Body of pancreas (tissue), 4 donors: ENCODE data around the gene SVIL.

Experiments
- POLR2A ChIP-seq, 3 donors: fragments of 450-650 bp; IDR thresholded peaks; one replicate each; pipeline ENCODE4 v1.6.1; 2016; ENCODE audit warnings: antibody characterized with exemption in 3 of 3, mild to moderate bottlenecking in 2 of 3
- TF ChIP-seq, protein P1 (sequence below), 7 experiments: fragments of 450-650 bp in 4 of 7; fragments of 200-600 bp in 3 of 7; sonication (generic) in 3 of 7; IDR thresholded peaks; one replicate each; pipeline ENCODE4 v1.5.1; 2016 to 2019; ENCODE audit warnings: antibody characterized with exemption in 7 of 7

DNA sequence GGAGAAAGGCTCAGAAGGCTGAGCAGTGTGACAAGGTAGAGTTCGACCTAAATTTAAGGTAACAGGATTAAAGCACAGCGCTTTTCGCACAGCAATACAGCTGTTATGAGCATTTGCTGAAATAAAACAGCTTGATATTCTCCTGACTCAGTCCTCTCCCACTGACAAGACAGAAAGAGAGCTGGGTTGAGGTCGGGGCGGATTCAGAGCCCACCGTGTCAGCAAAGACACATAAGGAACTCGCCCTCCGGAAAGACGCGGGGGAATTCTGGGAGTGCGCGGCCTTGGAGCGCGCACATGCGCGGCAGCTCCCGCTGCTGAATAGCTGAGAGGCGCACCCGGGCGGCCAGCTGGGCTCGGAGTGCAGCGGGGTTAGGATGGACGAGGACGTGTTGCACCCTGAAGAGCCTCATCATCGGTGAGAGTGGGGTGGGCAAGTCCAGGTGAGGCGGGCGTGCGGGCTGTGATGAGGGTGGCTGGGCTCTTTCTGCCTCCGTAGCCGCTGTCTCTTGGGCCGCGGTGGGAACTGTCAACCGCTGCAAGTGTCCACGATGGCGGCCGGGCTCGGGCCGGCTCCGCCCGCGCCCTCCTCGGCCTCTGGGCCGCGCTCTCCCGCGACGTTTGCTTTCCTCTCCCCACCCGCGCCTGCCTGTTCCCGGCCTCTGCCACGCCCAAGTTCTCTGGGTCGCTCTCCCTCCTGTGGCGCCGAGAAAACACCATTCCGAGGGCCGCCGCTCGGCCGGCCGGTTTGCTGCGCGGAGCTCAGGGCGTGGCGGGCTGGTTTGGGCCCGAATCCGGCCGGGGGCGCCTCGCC lies 225.3 kb downstream of the SVIL start:
- TF ChIP-seq, protein P1, sequence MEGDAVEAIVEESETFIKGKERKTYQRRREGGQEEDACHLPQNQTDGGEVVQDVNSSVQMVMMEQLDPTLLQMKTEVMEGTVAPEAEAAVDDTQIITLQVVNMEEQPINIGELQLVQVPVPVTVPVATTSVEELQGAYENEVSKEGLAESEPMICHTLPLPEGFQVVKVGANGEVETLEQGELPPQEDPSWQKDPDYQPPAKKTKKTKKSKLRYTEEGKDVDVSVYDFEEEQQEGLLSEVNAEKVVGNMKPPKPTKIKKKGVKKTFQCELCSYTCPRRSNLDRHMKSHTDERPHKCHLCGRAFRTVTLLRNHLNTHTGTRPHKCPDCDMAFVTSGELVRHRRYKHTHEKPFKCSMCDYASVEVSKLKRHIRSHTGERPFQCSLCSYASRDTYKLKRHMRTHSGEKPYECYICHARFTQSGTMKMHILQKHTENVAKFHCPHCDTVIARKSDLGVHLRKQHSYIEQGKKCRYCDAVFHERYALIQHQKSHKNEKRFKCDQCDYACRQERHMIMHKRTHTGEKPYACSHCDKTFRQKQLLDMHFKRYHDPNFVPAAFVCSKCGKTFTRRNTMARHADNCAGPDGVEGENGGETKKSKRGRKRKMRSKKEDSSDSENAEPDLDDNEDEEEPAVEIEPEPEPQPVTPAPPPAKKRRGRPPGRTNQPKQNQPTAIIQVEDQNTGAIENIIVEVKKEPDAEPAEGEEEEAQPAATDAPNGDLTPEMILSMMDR (IDR thresholded peaks at IDR 0.05), result peak in 1 of 7 experiments; percentile 15
- peak; percentile 77 to 92 (median 89) for TF ChIP-seq POLR2A (IDR thresholded peaks at IDR 0.05)
